ENCODE measurements around the gene GCK. TPM values are rescaled to one million over a fixed set of nuclear protein-coding genes. Genes with fewer than 3 reads are reported as not detected.

The GCK gene
- total and polyA plus RNA-seq, 2 of the 13 experiments (the other 11 are each of a cell fraction or from before 2014, with no cell fraction given) = not detected

GRCh38 chr7:44123190-44124003 lies 65.8 kb downstream of the GCK start, which contains the start of gene POLD2 (continued):
- TF ChIP-seq KMT2B (CRISPR knock-in tag; IDR thresholded peaks at IDR 0.05) (no peak), ZNF260 (CRISPR knock-in tag; IDR thresholded peaks at IDR 0.05; ENCODE audit: borderline replicate concordance, low read depth) (no peak), MLXIP (CRISPR knock-in tag; IDR thresholded peaks at IDR 0.05; ENCODE audit: borderline replicate concordance) (no peak), AGO2 (optimal IDR thresholded peaks at IDR 0.05; ENCODE audit: low read depth, low read length) (peak; percentile 39), ZEB1 (IDR thresholded peaks at IDR 0.05; ENCODE audit: insufficient replicate concordance, low read depth) (no peak), TEAD2 (CRISPR knock-in tag; IDR thresholded peaks at IDR 0.05) (no peak), ARID4A (CRISPR knock-in tag; IDR thresholded peaks at IDR 0.05; ENCODE audit: borderline replicate concordance) (peak; percentile 95), ZNF383 (CRISPR knock-in tag; IDR thresholded peaks at IDR 0.05; ENCODE audit: borderline replicate concordance) (no peak), HIC2 (CRISPR knock-in tag; IDR thresholded peaks at IDR 0.05; ENCODE audit: low read depth) (no peak), TBX2 (CRISPR knock-in tag; IDR thresholded peaks at IDR 0.05; ENCODE audit: borderline replicate concordance) (peak; percentile 80), ZNF660 (CRISPR knock-in tag; IDR thresholded peaks at IDR 0.05; ENCODE audit: borderline replicate concordance, low read depth) (no peak), ESRRA (CRISPR knock-in tag; IDR thresholded peaks at IDR 0.05; ENCODE audit: low read depth) (no peak), ZBTB3 (CRISPR knock-in tag; IDR thresholded peaks at IDR 0.05; ENCODE audit: borderline replicate concordance, low read depth) (no peak), ZBTB33 (CRISPR knock-in tag; IDR thresholded peaks at IDR 0.05) (no peak), ZNF484 (CRISPR knock-in tag; IDR thresholded peaks at IDR 0.05; ENCODE audit: borderline replicate concordance, low read depth) (no peak), TEF (CRISPR knock-in tag; IDR thresholded peaks at IDR 0.05) (no peak)

All from HepG2 (cell line).